SK-N-SH (cell line): ENCODE results near the gene CEP131. TPM values are rescaled to one million over a fixed set of nuclear protein-coding genes. Genes with fewer than 3 reads are reported as not detected.

ENCODE experiments used
- CTCF ChIA-PET: fragments of 300-600, 350-600 bp; formaldehyde crosslinking; extraction: SDS; loops from one replicate; lab custom pipeline; 2021; lab: Yijun Ruan, JAX
- POLR2A ChIA-PET: fragments of 350-600 bp; sonication (Branson Sonifier 250); formaldehyde crosslinking; extraction: SDS; loops from one replicate; lab custom pipeline; 2020; ENCODE audit warnings: antibody characterized with exemption, inconsistent platforms; lab: Yijun Ruan, JAX
- DNase-seq: peaks from one replicate; pipeline ENCODE4 v3.0.0; 2012
- H2AFZ ChIP-seq: fragments of 200-600 bp; sonication (generic); 2 replicates; pipeline ENCODE4 v1.8.1; 2016; ENCODE audit warnings: antibody characterized with exemption, mild to moderate bottlenecking, low read depth
- H3F3A ChIP-seq: fragments of 200-600 bp; sonication (generic); replicated peaks from 2 replicates; pipeline ENCODE3; 2016; ENCODE audit warnings: antibody characterized with exemption, mild to moderate bottlenecking; ENCODE audit not compliant: insufficient read depth
- H3K27ac ChIP-seq, 2 experiments: fragments of 200-500 bp in 1 of 2; fragments of 200-600 bp in 1 of 2; sonication (Bioruptor generic) in 1 of 2; sonication (generic), shearing (Covaris generic) in 1 of 2; 2 replicates each; pipeline versions ENCODE4 v1.5.1 to v1.6.1; 2014 to 2016; ENCODE audit warnings: low read depth in 2 of 2, inconsistent platforms in 1 of 2, low read length in 1 of 2, mild to moderate bottlenecking in 1 of 2, mixed read lengths in 1 of 2
- H3K27me3 ChIP-seq: fragments of 200-600 bp; sonication (generic), shearing (Covaris generic); 2 replicates; pipeline ENCODE4 v1.6.1; 2016; ENCODE audit warnings: mixed run types; ENCODE audit not compliant: insufficient read depth
- H3K36me3 ChIP-seq, 2 experiments: fragments of 200-500 bp in 1 of 2; fragments of 200-600 bp in 1 of 2; sonication (Bioruptor generic) in 1 of 2; sonication (generic) in 1 of 2; replicated peaks in 1 of 2; 2 replicates each; pipeline versions ENCODE3 to v1.5.1; 2014 to 2016; ENCODE audit warnings: low read length in 1 of 2, mild to moderate bottlenecking in 1 of 2; ENCODE audit not compliant: insufficient read depth in 2 of 2, control insufficient read depth in 1 of 2
- H3K4me1 ChIP-seq, 2 experiments: fragments of 200-500 bp in 1 of 2; fragments of 200-600 bp in 1 of 2; sonication (Bioruptor generic) in 1 of 2; sonication (generic), shearing (Covaris generic) in 1 of 2; 2 replicates each; pipeline versions ENCODE4 v1.5.1 to v1.6.1; 2014 to 2016; ENCODE audit warnings: low read depth in 1 of 2, low read length in 1 of 2, mixed run types in 1 of 2; ENCODE audit not compliant: insufficient read depth in 2 of 2, control insufficient read depth in 1 of 2
- H3K4me2 ChIP-seq: fragments of 200-600 bp; sonication (generic), shearing (Covaris generic); 2 replicates; pipeline ENCODE4 v1.6.1; 2017; ENCODE audit warnings: mixed run types
- H3K4me3 ChIP-seq, 2 experiments: fragments of 200-500 bp in 1 of 2; fragments of 200-600 bp in 1 of 2; sonication (Bioruptor generic) in 1 of 2; sonication (generic), shearing (Covaris generic) in 1 of 2; 2 replicates each; pipeline versions ENCODE4 v1.5.1 to v1.8.1; 2014 to 2016; ENCODE audit warnings: low read depth in 2 of 2, inconsistent platforms in 1 of 2, low read length in 1 of 2, mild to moderate bottlenecking in 1 of 2, mixed read lengths in 1 of 2, moderate library complexity in 1 of 2
- H3K79me2 ChIP-seq: fragments of 200-600 bp; sonication (generic); 2 replicates; pipeline ENCODE4 v1.8.1; 2017; ENCODE audit warnings: mild to moderate bottlenecking; ENCODE audit not compliant: insufficient read depth
- H3K9ac ChIP-seq: fragments of 200-600 bp; sonication (generic); 2 replicates; pipeline ENCODE4 v1.6.1; 2017; ENCODE audit warnings: mixed run types
- H3K9me2 ChIP-seq: fragments of 200-600 bp; sonication (generic); 2 replicates; pipeline ENCODE4 v1.6.1; 2017; ENCODE audit warnings: mixed run types
- H3K9me3 ChIP-seq: fragments of 200-600 bp; sonication (generic); 2 replicates; pipeline ENCODE4 v1.6.1; 2017; ENCODE audit warnings: mixed run types, mild to moderate bottlenecking, moderate library complexity
- H4K20me1 ChIP-seq: fragments of 200-600 bp; sonication (generic); 2 replicates; pipeline ENCODE4 v1.6.1; 2017; ENCODE audit warnings: mild to moderate bottlenecking, mixed run types; ENCODE audit not compliant: insufficient read depth
- ELF1 ChIP-seq: IDR thresholded peaks from 2 replicates; pipeline ENCODE4 v1.4.0; 2012
- EP300 ChIP-seq, 2 experiments: IDR thresholded peaks; 2 replicates each; pipeline versions ENCODE4 v1.4.0 to v1.6.1; 2012; ENCODE audit warnings: borderline replicate concordance in 1 of 2, low read depth in 1 of 2, low read length in 1 of 2
- FOSL2 ChIP-seq: IDR thresholded peaks from 2 replicates; pipeline ENCODE4 v1.4.0; 2012; ENCODE audit warnings: low read depth, mild to moderate bottlenecking, moderate library complexity, borderline replicate concordance
- FOXJ3 ChIP-seq: sonication (generic); formaldehyde crosslinking; IDR thresholded peaks from 2 replicates; pipeline ENCODE4 v1.5.1; 2020; ENCODE audit warnings: mild to moderate bottlenecking, missing genetic modification reagents
- FOXM1 ChIP-seq: IDR thresholded peaks from 2 replicates; pipeline ENCODE4 v1.4.0; 2012; ENCODE audit warnings: low read depth, mild to moderate bottlenecking
- MEF2A ChIP-seq: IDR thresholded peaks from 2 replicates; pipeline ENCODE4 v1.4.0; 2012; ENCODE audit warnings: low read depth, borderline replicate concordance
- NFIC ChIP-seq: IDR thresholded peaks from 2 replicates; pipeline ENCODE4 v1.4.0; 2012; ENCODE audit warnings: borderline replicate concordance
- POLR2AphosphoS5 ChIP-seq: IDR thresholded peaks from 2 replicates; pipeline ENCODE4 v1.6.1; 2012; ENCODE audit warnings: low read depth, low read length
- RAD21 ChIP-seq: IDR thresholded peaks from 2 replicates; pipeline ENCODE4 v1.6.1; 2012; ENCODE audit warnings: mild to moderate bottlenecking, low read length
- RCOR1 ChIP-seq: fragments of 150-350 bp; IDR thresholded peaks from 2 replicates; pipeline ENCODE4 v1.6.1; 2017; ENCODE audit warnings: antibody characterized with exemption, low read length
- RFX5 ChIP-seq: IDR thresholded peaks from 2 replicates; pipeline ENCODE4 v1.6.1; 2012; ENCODE audit warnings: mild to moderate bottlenecking, improper control_type of control experiment, low read length
- SIN3A ChIP-seq: IDR thresholded peaks from 2 replicates; pipeline ENCODE4 v1.6.1; 2012; ENCODE audit warnings: low read depth, mild to moderate bottlenecking, low read length, moderate library complexity, borderline replicate concordance
- TAF1 ChIP-seq: IDR thresholded peaks from 2 replicates; pipeline ENCODE4 v1.6.1; 2012; ENCODE audit warnings: low read depth, mild to moderate bottlenecking, low read length, moderate library complexity, borderline replicate concordance
- YY1 ChIP-seq: IDR thresholded peaks from 2 replicates; pipeline ENCODE4 v1.4.0; 2012; ENCODE audit warnings: low read depth, mild to moderate bottlenecking
- WGBS: methylation state at CpG from one replicate; pipeline ENCODE4 v1.1.6; 2017; ENCODE audit warnings: low lambda C conversion rate; 5-methylcytosine and 5-hydroxymethylcytosine counted together
- polyA plus RNA-seq, 3 experiments: library from polyadenylated mRNA; depleted of rRNA; stranded (reverse); fragments of >200 nt; gene quantifications; 2 replicates each; pipeline ENCODE4 v1.2.3, GENCODE V29; 2012
- TF ChIP-seq, protein P1 (sequence below): fragments of 150-350 bp; IDR thresholded peaks from 2 replicates; pipeline ENCODE4 v1.6.1; 2016; ENCODE audit warnings: mild to moderate bottlenecking, low read depth, low read length
- TF ChIP-seq, protein P2 (sequence below): IDR thresholded peaks from 2 replicates; pipeline ENCODE4 v1.4.0; 2012; ENCODE audit warnings: low read depth, borderline replicate concordance
- TF ChIP-seq, protein P3 (sequence below): IDR thresholded peaks from 2 replicates; pipeline ENCODE4 v1.6.1; 2012; ENCODE audit warnings: mild to moderate bottlenecking, low read depth, low read length, moderate library complexity

Gene CEP131
- polyA plus RNA-seq, 1 of the 3 experiments (the other 2 are of a cell fraction) = 34.8 TPM

DNA sequence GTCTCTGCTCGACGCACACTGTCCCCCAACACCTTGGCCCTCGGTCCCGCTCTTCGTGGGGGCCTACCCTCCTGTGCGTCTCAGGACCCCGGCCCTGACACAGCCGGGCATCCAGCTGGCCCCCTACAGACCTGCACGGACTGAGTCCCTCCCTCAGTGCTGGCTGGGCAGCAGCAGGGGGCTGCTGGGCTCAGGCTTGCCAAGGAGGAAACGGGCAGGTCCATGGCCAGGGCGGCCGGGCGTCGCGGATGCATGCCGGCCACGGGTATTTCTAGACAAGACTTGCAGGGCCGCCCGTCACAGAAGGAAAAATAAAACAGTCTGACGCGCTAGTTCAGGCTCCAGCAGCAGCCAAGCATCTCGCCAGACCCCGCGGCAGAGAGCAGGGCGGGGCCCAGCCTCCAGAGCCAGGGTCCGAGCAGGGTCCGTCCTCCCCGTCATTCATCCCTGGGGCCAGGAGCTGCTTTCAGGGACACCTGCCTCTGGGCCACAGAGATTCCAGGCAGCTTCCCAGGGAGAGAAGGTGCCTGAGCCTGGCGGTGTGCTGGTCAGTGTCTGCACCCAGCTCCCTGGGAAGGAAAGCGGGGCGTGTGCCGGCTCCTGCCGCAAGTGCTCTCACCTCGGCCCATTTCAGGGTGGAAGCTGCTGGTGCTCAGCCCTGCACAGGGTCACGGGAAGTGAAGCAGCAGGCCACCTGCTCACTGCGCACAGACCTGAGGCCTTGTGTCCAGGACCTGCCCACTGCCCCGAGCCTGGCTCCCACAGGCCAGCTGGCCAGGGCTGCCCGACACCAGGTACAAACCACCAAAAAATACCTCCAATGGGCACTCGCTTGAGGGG lies 64.7 kb downstream of the CEP131 start:
- H3K4me3 ChIP-seq = no peak overlapping the region
- no peaks in the 10 kb centered on the region for H3K79me2 ChIP-seq
- no peaks in the 10 kb centered on the region for H3K9me2 ChIP-seq
- 83% methylated on average over 28 of the region's 39 CpGs for WGBS
- POLR2A ChIA-PET = no interaction called here
- no peak for DNase-seq
- H3K9me3 ChIP-seq = no peaks in the 10 kb centered on the region
- no peak overlapping the region for H3K27ac ChIP-seq
- CTCF ChIA-PET = interaction anchor here (0.8 to 2.2 kb wide), 6 partner anchors 16 to 396 kb away, joined by 3 to 14 read pairs (median 3); no protein-coding TSS in a partner anchor
- H2AFZ ChIP-seq = no peak overlapping the region
- no peak overlapping the region for H3K9ac ChIP-seq
- peaks cover 0 to 1% of the 10 kb centered on the region in 2 experiments; a peak in 1 of 4 replicates for H3K4me1 ChIP-seq
- H3K36me3 ChIP-seq = no peaks in the 10 kb centered on the region
- TF ChIP-seq FOXJ3 (CRISPR knock-in tag) (no peak), FOXM1 (no peak), POLR2AphosphoS5 (no peak), TAF1 (no peak), EP300 (IDR thresholded peaks at IDR 0.05; ENCODE audit: borderline replicate concordance in 1 of 2, low read depth in 1 of 2, low read length in 1 of 2) (no peak)
- TF ChIP-seq, all 33 proteins: peak for 0
- H4K20me1 ChIP-seq = no peaks in the 10 kb centered on the region
- no peak overlapping the region for H3K4me2 ChIP-seq
- no peaks in the 10 kb centered on the region for H3K27me3 ChIP-seq
- no peaks in the 10 kb centered on the region for H3F3A ChIP-seq

DNA sequence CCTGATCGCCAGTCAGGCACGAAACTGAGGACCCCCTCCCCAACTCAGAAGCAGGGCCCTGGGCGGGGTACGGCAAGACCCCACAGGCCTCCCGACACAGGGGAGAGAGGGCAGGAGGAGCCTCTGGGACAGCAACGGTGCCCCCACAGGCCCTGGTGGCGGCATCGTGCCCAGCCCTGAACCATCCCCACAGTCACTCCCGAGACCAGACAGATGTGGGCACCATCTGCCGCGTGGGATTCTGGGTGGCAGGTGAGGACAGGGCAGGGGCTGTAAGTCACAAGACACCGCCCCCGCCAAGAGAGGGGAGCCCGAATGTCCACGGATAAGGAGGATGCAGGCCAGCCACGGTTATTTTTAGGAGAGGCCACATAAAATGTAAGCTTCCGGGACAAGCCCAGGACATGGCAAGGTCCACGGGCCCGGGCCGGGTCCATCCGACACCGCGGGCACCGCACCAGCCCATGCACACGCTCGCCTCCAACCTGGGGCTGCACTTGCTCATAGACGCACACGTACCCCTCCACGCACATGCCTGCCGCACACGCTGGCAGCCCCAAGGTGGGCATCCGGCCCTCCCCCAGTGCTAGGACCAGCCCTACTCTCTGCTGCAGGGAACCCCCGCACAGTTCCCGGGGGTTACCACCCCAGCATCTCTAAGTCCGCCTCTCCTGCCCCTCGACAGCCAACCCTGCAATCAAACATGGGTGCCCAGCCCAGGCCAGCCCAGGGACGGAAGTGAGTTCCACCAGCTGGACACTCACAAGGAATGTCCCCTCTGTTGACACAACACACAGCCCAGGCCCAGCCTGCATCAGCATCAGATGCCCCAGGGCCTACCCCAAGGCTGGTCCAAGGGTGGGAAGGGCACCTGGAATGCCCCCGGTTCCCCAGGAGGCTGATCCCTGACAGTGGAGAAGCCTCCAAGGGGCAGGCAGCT lies 65.6 kb downstream of the CEP131 start:
- Histone ChIP-seq H3K4me3 (no peak overlapping the region), H3K9ac (no peak overlapping the region), H3K27ac (no peak overlapping the region), H3K27me3 (no peaks in the 10 kb centered on the region), H3K9me2 (no peaks in the 10 kb centered on the region), H3K9me3 (no peaks in the 10 kb centered on the region), H3K36me3 (no peaks in the 10 kb centered on the region), H2AFZ (no peak overlapping the region), H3K4me1 (no peaks in the 10 kb centered on the region), H3K4me2 (no peak overlapping the region), H3K79me2 (no peaks in the 10 kb centered on the region), H3F3A (no peaks in the 10 kb centered on the region), H4K20me1 (no peaks in the 10 kb centered on the region)
- CTCF ChIA-PET = interaction anchor here (1.0 to 6.8 kb wide), 3 partner anchors 14 to 397 kb away, joined by 3 to 61 read pairs (median 3); no protein-coding TSS in a partner anchor
- no peak for DNase-seq
- WGBS = 76% methylated on average over 32 of the region's 38 CpGs
- POLR2A ChIA-PET = no interaction called here
- TF ChIP-seq FOSL2 (no peak), TAF1 (no peak), YY1 (no peak), RFX5 (no peak), EP300 (IDR thresholded peaks at IDR 0.05; ENCODE audit: borderline replicate concordance in 1 of 2, low read depth in 1 of 2, low read length in 1 of 2) (no peak), ELF1 (no peak), FOXJ3 (CRISPR knock-in tag) (no peak), MEF2A (no peak), RCOR1 (no peak), SIN3A (no peak), RAD21 (no peak), NFIC (no peak)
- TF ChIP-seq, protein P1, sequence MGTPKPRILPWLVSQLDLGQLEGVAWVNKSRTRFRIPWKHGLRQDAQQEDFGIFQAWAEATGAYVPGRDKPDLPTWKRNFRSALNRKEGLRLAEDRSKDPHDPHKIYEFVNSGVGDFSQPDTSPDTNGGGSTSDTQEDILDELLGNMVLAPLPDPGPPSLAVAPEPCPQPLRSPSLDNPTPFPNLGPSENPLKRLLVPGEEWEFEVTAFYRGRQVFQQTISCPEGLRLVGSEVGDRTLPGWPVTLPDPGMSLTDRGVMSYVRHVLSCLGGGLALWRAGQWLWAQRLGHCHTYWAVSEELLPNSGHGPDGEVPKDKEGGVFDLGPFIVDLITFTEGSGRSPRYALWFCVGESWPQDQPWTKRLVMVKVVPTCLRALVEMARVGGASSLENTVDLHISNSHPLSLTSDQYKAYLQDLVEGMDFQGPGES = no peak
- TF ChIP-seq, protein P2, sequence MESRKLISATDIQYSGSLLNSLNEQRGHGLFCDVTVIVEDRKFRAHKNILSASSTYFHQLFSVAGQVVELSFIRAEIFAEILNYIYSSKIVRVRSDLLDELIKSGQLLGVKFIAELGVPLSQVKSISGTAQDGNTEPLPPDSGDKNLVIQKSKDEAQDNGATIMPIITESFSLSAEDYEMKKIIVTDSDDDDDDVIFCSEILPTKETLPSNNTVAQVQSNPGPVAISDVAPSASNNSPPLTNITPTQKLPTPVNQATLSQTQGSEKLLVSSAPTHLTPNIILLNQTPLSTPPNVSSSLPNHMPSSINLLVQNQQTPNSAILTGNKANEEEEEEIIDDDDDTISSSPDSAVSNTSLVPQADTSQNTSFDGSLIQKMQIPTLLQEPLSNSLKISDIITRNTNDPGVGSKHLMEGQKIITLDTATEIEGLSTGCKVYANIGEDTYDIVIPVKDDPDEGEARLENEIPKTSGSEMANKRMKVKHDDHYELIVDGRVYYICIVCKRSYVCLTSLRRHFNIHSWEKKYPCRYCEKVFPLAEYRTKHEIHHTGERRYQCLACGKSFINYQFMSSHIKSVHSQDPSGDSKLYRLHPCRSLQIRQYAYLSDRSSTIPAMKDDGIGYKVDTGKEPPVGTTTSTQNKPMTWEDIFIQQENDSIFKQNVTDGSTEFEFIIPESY = no peak
- TF ChIP-seq, protein P3, sequence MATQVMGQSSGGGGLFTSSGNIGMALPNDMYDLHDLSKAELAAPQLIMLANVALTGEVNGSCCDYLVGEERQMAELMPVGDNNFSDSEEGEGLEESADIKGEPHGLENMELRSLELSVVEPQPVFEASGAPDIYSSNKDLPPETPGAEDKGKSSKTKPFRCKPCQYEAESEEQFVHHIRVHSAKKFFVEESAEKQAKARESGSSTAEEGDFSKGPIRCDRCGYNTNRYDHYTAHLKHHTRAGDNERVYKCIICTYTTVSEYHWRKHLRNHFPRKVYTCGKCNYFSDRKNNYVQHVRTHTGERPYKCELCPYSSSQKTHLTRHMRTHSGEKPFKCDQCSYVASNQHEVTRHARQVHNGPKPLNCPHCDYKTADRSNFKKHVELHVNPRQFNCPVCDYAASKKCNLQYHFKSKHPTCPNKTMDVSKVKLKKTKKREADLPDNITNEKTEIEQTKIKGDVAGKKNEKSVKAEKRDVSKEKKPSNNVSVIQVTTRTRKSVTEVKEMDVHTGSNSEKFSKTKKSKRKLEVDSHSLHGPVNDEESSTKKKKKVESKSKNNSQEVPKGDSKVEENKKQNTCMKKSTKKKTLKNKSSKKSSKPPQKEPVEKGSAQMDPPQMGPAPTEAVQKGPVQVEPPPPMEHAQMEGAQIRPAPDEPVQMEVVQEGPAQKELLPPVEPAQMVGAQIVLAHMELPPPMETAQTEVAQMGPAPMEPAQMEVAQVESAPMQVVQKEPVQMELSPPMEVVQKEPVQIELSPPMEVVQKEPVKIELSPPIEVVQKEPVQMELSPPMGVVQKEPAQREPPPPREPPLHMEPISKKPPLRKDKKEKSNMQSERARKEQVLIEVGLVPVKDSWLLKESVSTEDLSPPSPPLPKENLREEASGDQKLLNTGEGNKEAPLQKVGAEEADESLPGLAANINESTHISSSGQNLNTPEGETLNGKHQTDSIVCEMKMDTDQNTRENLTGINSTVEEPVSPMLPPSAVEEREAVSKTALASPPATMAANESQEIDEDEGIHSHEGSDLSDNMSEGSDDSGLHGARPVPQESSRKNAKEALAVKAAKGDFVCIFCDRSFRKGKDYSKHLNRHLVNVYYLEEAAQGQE = no peak
